Fibroblast of peridontal ligament (primary cell): ENCODE results near the gene ALOXE3.
"Not testable (repeated sequence)": the region's sequence is repeated elsewhere in the genome, so short reads cannot be mapped to it uniquely, and the experiment has no call there.

Source experiments
- DNase-seq: peaks from one replicate; pipeline ENCODE4 v3.0.0-alpha.2; 2010; ENCODE audit errors: extremely low read depth

The ALOXE3 gene

GRCh38 chr17:8072341-8072728, 46.0 kb downstream of the ALOXE3 start:
- no peak for DNase-seq

DNA sequence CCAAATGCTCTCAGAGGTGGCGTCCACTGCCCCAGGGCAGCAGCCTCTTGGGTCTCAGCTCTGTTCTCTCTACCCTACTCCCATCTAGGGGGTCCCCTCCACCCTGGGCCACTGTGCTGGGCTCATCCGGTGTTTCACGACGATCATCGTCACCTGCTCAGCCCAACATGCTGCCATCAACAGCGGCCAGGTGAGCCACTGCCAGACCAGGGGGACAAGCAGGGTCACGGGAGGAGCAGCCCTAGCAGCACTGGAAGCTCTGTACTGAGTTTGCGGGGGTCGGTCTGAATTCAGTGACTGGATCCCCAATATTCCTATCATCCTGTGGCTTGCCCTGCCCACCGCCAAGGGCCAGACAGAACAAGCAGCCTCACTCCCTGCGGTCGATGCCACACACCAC, 46.8 kb downstream of the ALOXE3 start:
- DNase-seq, result no peak

DNA sequence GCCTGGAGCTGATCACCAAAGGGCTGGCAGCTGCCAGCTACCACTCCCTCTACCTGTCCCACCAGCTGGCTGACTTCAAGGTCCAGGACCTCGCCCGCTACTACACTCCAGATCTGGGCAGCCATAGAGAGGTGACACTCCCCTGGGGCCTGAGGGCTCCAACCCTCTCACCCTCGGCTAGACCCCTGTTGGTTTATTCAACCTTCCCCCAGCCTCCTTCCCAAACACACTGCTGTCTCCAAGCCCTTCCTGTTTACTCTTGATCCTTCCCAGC, 48.8 kb downstream of the ALOXE3 start:
- DNase-seq, result no peak

GRCh38 chr17:8068736-8069586, 49.4 kb downstream of the ALOXE3 start:
- DNase-seq, result no peak

- DNase-seq, result no peak
These were observed 50.5 kb downstream of the ALOXE3 start for GRCh38 chr17:8067806-8068205.

GRCh38 chr17:8066841-8067775, 51.2 kb downstream of the ALOXE3 start:
- DNase-seq, result no peak

DNA sequence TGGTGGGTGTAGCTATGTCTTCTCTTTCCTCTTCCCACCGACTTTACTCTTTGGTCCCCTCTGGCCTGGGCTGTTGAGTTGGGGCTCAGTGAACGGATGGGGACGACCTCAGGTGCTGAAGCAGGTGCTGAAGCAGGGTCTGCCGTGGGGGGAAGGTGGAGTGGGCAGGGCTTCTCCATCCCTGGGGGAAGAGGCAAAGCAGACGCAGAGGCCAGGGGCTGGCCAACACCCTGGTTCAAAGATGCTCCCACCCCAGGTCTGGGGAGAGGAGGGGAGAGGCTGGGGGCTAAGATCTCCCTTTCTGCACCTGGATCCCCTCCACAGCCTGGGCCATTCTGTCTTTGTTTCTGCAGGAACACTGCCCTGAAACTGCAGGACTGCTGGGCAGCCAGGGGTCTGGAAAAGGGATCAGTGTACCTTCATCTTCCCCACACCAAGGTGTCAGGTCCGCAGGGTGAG, 53.7 kb downstream of the ALOXE3 start:
- DNase-seq, result no peak

DNA sequence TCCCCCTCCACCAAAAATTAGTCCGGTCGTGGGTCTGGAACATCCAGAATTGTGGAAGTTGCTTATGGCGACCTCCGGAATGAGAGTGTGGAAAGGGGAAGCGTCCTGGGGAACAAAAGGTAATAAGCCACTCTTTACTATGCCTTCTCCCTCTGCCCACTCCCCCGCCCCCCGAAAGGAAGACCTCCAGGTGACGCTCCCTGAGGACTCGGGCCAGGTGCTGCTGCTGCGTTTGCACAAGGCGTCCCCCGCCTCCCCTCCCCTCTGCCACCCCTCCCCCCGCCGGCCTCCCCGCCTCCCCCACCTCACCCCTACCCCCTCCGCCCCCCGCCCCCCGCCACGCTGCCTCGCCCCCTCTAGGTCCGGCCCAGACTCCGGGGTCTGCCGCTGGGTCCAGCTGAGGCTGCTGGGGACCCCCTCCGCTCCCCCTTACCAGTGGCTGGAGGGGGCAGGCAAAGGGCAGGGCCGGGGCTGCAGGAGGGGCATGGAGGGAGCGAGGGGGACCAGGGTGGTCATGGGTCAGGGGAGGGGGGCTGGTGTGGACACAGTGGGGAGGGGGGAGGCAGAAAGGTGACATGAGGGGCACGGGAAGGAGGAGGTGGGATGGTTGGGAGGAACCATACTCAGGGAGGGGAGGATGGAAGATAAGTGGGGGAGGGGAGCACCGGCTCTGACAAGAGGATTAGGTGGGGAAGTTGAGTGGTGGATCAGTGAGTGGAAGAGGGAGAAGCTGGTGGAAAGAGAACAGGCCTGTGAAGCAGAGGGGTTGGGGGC, 54.4 kb downstream of the ALOXE3 start:
- no peak for DNase-seq

- no peak for DNase-seq
These were observed 55.4 kb downstream of the ALOXE3 start for GRCh38 chr17:8062807-8063483.

GRCh38 chr17:8062435-8062806, 55.9 kb downstream of the ALOXE3 start:
- no peak for DNase-seq

DNA sequence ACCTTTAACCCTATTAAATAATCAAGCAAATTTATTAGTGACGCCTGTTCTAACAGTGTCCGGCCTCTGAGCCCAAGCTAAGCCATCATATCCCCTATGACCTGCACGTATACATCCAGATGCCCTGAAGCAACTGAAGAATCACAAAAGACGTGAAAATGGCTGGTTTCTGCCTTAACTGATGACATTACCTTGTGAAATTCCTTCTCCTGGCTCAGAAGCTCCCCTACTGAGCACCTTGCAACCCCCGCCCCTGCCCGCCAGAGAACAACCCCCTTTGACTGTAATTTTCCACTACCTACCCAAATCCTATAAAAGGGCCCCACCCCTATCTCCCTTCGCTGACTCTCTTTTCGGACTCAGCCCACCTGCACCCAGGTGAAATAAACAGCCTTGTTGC, 56.5 kb downstream of the ALOXE3 start:
- not testable (repeated sequence) for DNase-seq

- DNase-seq, result peak; percentile 82
These were observed 58.0 kb downstream of the ALOXE3 start for GRCh38 chr17:8060274-8060673.

- DNase-seq, result no peak
These were observed 59.2 kb downstream of the ALOXE3 start for GRCh38 chr17:8059131-8059530.

- DNase-seq, result peak; percentile 79
These were observed 60.6 kb downstream of the ALOXE3 start for GRCh38 chr17:8057691-8058114.

DNA sequence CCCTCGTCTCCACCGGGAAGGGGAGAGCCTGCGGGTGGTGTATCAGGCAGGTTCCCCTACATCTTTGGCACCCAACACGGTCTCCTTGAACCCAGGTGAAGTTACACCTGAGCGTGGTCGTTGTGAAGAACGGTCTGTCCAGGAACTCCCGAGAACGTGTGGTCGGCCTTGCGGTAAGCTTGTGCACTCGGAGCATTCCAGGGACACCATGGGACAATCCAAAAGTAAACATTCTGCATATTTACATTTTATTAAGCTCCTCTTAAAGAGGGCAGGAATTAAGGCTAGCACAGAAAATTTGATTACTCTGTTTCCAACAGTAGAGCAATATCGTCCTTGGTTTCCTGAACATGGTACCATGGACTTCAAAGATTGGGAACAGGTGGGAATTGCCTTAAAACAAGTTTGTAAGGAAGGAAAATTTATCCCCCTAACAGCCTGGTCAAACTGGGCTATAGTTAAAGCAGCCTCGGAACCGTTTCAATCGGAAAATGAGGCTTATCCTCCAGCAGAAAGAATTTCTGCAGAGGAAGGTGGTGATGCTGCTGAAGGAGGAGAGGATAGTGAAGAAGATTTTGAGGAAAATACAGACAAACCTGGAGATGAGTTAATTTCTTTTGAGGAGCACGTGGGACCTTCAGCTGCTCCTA, 61.2 kb downstream of the ALOXE3 start:
- no peak for DNase-seq

DNA sequence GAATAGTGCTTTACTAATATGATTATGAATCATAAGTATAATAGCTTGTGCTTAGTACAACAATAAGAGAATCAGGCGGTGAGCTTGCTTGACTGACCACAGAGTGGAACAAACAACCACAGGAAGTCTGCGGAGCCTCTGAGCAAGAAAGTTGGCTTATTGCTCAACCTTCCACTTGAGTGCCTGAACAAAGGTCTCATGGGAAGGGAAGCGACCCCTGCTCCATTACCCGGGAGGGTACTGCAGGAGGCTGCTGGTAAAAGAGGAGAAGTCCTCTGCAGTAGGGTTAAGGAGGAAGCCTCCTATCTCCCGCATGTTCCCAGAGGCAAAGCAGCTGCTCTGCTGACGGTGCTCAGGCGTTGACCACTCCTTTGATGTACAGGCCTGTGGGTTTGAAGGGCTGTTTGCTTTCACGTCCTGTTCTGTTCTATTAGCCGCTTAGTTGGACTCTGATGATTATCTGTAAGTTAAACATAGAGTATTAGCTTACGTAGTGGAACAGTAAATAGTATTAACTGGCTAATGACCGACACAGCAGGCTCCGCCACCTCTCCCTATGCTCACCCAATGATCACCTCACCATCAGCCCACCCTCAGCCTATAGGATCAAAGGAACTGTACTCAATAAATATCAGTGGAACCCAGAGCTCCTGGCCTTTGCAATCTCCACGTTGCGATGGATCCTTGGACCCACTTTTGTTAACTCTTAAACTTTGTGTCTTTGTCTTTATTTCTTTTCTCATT, 61.9 kb downstream of the ALOXE3 start:
- DNase-seq, result peak; percentile 49

GRCh38 chr17:8055851-8056231, 62.5 kb downstream of the ALOXE3 start:
- DNase-seq, result no peak

- DNase-seq, result no peak
These were observed 64.7 kb downstream of the ALOXE3 start for GRCh38 chr17:8053600-8053999.

- no peak for DNase-seq
These were observed 65.8 kb downstream of the ALOXE3 start for GRCh38 chr17:8052256-8053252.
